ENCODE results near the gene NDE1. TPM values are rescaled to one million over a fixed set of nuclear protein-coding genes. Genes with fewer than 3 reads are reported as not detected.

NDE1 gene
- total RNA-seq, 2 donors from 2014 or later = 60.5 to 69.2 TPM

- H3K4me3 ChIP-seq (ENCODE audit: low read length) = no peak overlapping the region
- H3K27ac ChIP-seq (ENCODE audit: low read depth, low read length) = no peak overlapping the region
- H3K27me3 ChIP-seq (ENCODE audit: control insufficient read depth, insufficient read depth, low read length, poor library complexity, severe bottlenecking) = no peaks in the 10 kb centered on the region
- TF ChIP-seq CTCF (conservative IDR thresholded peaks at IDR 0.05) = no peak
- no peak overlapping the region for H3K9ac ChIP-seq (ENCODE audit: extremely low read depth, low read length, poor library complexity, severe bottlenecking)
- no peaks in the 10 kb centered on the region for H3K27me3 Mint-ChIP-seq (ENCODE audit: insufficient read depth)
- no peak overlapping the region for H3K4me3 Mint-ChIP-seq
- 91 to 93% methylated on average over 5 to 7 of the region's 7 CpGs for WGBS, 2 experiments (ENCODE audit: insufficient coverage in 1 of 2, insufficient read length in 1 of 2)
- no peaks in the 10 kb centered on the region for H3K9me3 Mint-ChIP-seq
- H3K36me3 Mint-ChIP-seq (ENCODE audit: low read depth) = peaks cover 75% of the 10 kb centered on the region
- peaks cover 77% of the 10 kb centered on the region for H3K36me3 ChIP-seq (ENCODE audit: control insufficient read depth, insufficient read depth, low read length)
- no peak overlapping the region for H3K27ac Mint-ChIP-seq
- H3K9me3 ChIP-seq (ENCODE audit: control insufficient read depth, low read length) = no peaks in the 10 kb centered on the region
- H3K4me1 Mint-ChIP-seq = no peaks in the 10 kb centered on the region
- no peaks in the 10 kb centered on the region for H3K4me1 ChIP-seq (ENCODE audit: control insufficient read depth, insufficient read depth, low read length)
- no peak for DNase-seq
Observed at GRCh38 chr16:15611610-15612009, 38.4 kb upstream of the NDE1 start.

DNA sequence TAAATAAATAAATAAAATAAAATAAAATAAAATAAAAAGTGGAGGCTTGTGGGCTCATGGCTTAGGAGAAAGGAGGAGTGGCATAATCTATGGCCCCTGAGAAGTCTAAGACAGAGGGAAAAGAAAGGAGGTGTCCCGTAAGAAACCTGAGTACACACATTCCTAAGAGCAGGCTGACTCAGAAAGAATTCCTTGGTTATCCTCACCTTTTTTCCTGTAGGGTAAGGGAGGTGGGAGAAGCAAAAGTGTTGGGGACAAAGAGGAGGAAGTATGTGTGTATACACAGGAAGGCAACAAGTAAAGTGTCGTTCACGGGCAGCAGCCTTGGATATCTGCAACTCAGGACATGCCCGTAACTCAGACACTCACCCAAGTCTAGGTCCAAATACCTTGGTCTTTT, 36.4 kb upstream of the NDE1 start:
- H3K36me3 ChIP-seq (ENCODE audit: control insufficient read depth, insufficient read depth, low read length) = peaks cover 81% of the 10 kb centered on the region
- Mint-ChIP-seq H3K4me3 (no peak overlapping the region), H3K4me1 (no peaks in the 10 kb centered on the region), H3K36me3 (ENCODE audit: low read depth) (peaks cover 77% of the 10 kb centered on the region), H3K27ac (no peak overlapping the region), H3K27me3 (ENCODE audit: insufficient read depth) (no peaks in the 10 kb centered on the region), H3K9me3 (no peaks in the 10 kb centered on the region)
- no peaks in the 10 kb centered on the region for H3K27me3 ChIP-seq (ENCODE audit: control insufficient read depth, insufficient read depth, low read length, poor library complexity, severe bottlenecking)
- no peak overlapping the region for H3K9ac ChIP-seq (ENCODE audit: extremely low read depth, low read length, poor library complexity, severe bottlenecking)
- 88 to 93% methylated on average over 1 to 4 of the region's 4 CpGs for WGBS, 2 experiments (ENCODE audit: insufficient coverage in 1 of 2, insufficient read length in 1 of 2)
- DNase-seq = no peak
- no peak for TF ChIP-seq CTCF (conservative IDR thresholded peaks at IDR 0.05)
- H3K27ac ChIP-seq (ENCODE audit: low read depth, low read length) = no peak overlapping the region
- H3K4me3 ChIP-seq (ENCODE audit: low read length) = no peak overlapping the region
- H3K4me1 ChIP-seq (ENCODE audit: control insufficient read depth, insufficient read depth, low read length) = no peaks in the 10 kb centered on the region
- H3K9me3 ChIP-seq (ENCODE audit: control insufficient read depth, low read length) = no peaks in the 10 kb centered on the region

DNA sequence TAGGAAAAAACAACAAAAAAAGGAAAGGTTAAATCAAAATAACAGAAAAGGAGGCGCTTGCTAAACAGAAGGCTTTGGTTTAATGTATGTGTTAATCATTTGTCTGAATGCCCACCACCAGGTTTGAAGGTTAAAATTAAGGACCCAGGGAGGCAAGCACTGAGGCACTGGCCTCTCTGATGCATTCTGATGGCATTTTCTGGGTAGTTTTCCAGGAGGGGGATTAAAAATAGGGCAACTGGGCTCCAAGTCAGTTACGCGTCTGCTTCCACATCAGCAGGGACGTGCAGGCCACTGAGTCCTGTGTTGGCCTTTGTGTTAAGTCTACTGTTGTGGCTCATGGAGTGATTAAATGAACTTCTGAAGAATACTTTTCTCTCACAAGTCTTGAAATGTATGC, 34.0 kb upstream of the NDE1 start:
- Histone ChIP-seq H3K27me3 (ENCODE audit: control insufficient read depth, insufficient read depth, low read length, poor library complexity, severe bottlenecking) (no peaks in the 10 kb centered on the region), H3K9me3 (ENCODE audit: control insufficient read depth, low read length) (no peaks in the 10 kb centered on the region), H3K4me1 (ENCODE audit: control insufficient read depth, insufficient read depth, low read length) (no peaks in the 10 kb centered on the region), H3K9ac (ENCODE audit: extremely low read depth, low read length, poor library complexity, severe bottlenecking) (no peak overlapping the region), H3K27ac (ENCODE audit: low read depth, low read length) (no peak overlapping the region), H3K36me3 (ENCODE audit: control insufficient read depth, insufficient read depth, low read length) (peaks cover 78% of the 10 kb centered on the region), H3K4me3 (ENCODE audit: low read length) (no peak overlapping the region)
- 96 to 100% methylated on average over 4 of the region's 4 CpGs for WGBS, 2 experiments (ENCODE audit: insufficient coverage in 1 of 2, insufficient read length in 1 of 2)
- no peaks in the 10 kb centered on the region for H3K9me3 Mint-ChIP-seq
- no peak for TF ChIP-seq CTCF (conservative IDR thresholded peaks at IDR 0.05)
- H3K27ac Mint-ChIP-seq = no peak overlapping the region
- no peak for DNase-seq
- H3K4me3 Mint-ChIP-seq = no peak overlapping the region
- H3K36me3 Mint-ChIP-seq (ENCODE audit: low read depth) = peaks cover 78% of the 10 kb centered on the region
- H3K27me3 Mint-ChIP-seq (ENCODE audit: insufficient read depth) = no peaks in the 10 kb centered on the region
- H3K4me1 Mint-ChIP-seq = no peaks in the 10 kb centered on the region
